ENCODE measurements around the gene PROX1. TPM values are rescaled to one million over a fixed set of nuclear protein-coding genes. Genes with fewer than 3 reads are reported as not detected.

PROX1 gene
- total and polyA plus RNA-seq, 2 of the 8 experiments (the other 6 are each of a cell fraction or from before 2014, with no cell fraction given): 0.30 to 2.0 TPM

DNA sequence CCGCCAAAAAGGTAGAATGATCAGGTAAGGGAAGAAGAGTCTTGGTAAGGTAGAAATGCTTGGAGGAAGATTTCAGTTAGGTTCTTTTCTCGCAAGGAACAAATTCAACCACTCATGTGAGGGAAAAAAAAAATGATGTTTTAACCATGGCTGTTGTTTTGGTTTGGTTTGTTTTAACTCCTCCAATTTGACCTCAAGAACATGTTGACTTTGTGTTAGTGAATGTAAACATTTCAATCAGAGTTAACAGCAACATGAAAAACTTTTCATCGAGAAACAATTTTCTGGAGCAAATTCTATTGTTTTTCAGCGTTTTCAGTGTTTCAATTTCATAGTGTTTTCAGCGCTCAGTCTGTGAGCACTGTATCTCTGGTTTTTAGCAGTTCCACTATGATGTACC lies 49.0 kb upstream of the PROX1 start:
- Histone ChIP-seq H3K23me2 (ENCODE audit: low read depth, low read length) (no peaks in the 10 kb centered on the region), H2AK5ac (ENCODE audit: low read depth, low read length) (no peak overlapping the region), H4K8ac (ENCODE audit: extremely low read depth, insufficient read depth, low read length) (no peak overlapping the region), H2BK12ac (ENCODE audit: low read depth, low read length) (no peak overlapping the region), H3K23ac (ENCODE audit: insufficient read length) (no peak overlapping the region), H4K91ac (replicated peaks; ENCODE audit: insufficient read length, low read length) (no peak overlapping the region), H2BK20ac (ENCODE audit: low read length) (no peak overlapping the region), H3K18ac (ENCODE audit: extremely low read depth, low read length) (no peak overlapping the region), H4K5ac (ENCODE audit: insufficient read length, low read depth, low read length) (no peak overlapping the region), H2BK120ac (replicated peaks; ENCODE audit: low read depth, low read length) (no peak overlapping the region), H3K9ac (replicated peaks in 1 of 4; ENCODE audit: extremely low read depth in 1 of 4, low read depth in 3 of 4, low read length in 3 of 4) (no peak overlapping the region), H3K27me3 (replicated peaks in 1 of 4; ENCODE audit: control insufficient read depth in 3 of 4, extremely low read depth in 1 of 4, insufficient read depth in 3 of 4, low read length in 3 of 4) (no peaks in the 10 kb centered on the region), H3K9me3 (ENCODE audit: insufficient read depth in 2 of 2, low read depth in 1 of 2, low read length in 1 of 2) (peaks cover 0 to 3% of the 10 kb centered on the region in 2 experiments; a peak in 1 of 4 replicates), H3K14ac (ENCODE audit: insufficient read length) (no peak overlapping the region), H4K20me1 (replicated peaks in 1 of 2; ENCODE audit: control insufficient read depth in 1 of 2, insufficient read depth in 2 of 2, low read length in 2 of 2) (no peaks in the 10 kb centered on the region), H3K27ac (ENCODE audit: low read depth, low read length) (no peak overlapping the region), H3K79me2 (ENCODE audit: control insufficient read depth in 1 of 2, insufficient read depth in 2 of 2, low read length in 2 of 2) (no peaks in the 10 kb centered on the region), H3K4me3 (ENCODE audit: extremely low read depth in 1 of 4, insufficient read depth in 2 of 4, low read depth in 3 of 4, low read length in 4 of 4) (no peak overlapping the region), H3K79me1 (ENCODE audit: low read depth, low read length) (no peaks in the 10 kb centered on the region), H3K4ac (replicated peaks; ENCODE audit: insufficient read length, low read depth, low read length) (no peak overlapping the region), H2BK5ac (ENCODE audit: low read depth, low read length) (no peak overlapping the region), H3K4me1 (replicated peaks in 1 of 4; ENCODE audit: control insufficient read depth in 3 of 4, insufficient read depth in 4 of 4, low read length in 3 of 4) (no peaks in the 10 kb centered on the region), H3K56ac (replicated peaks; ENCODE audit: insufficient read length, low read depth, low read length) (no peak overlapping the region), H2BK15ac (ENCODE audit: low read length) (no peak overlapping the region), H3K4me2 (ENCODE audit: insufficient read depth in 1 of 2, low read depth in 2 of 2, low read length in 2 of 2) (no peak overlapping the region), H3K36me3 (ENCODE audit: control insufficient read depth in 2 of 4, insufficient read depth in 4 of 4, low read length in 3 of 4) (no peaks in the 10 kb centered on the region), H2AFZ (ENCODE audit: low read length) (no peak overlapping the region)
- ChIA-PET CTCF (ENCODE audit: partially characterized antibody) (no interaction called here), POLR2A (ENCODE audit: partially characterized antibody) (no interaction called here)
- WGBS, 2 experiments (ENCODE audit: extremely low coverage in 1 of 2, insufficient coverage in 1 of 2, insufficient read length in 1 of 2, insufficient replicate concordance in 2 of 2, low coverage in 1 of 2, low lambda C conversion rate in 2 of 2, missing lambda C conversion rate in 1 of 2): 89% methylated on average over 5 of the region's 5 CpGs; no CpG with 5 or more reads in 1 of the 2 experiments
- DNase-seq (ENCODE audit: low read depth in 1 of 2, low spot score in 2 of 2): no peak
- no peak for FAIRE-seq
- TF ChIP-seq PHF8 (conservative IDR thresholded peaks at IDR 0.05; ENCODE audit: low read depth, low read length) (no peak), TAF7 (optimal IDR thresholded peaks at IDR 0.05; ENCODE audit: borderline replicate concordance, low read depth, low read length) (no peak), POLR2AphosphoS5 (IDR thresholded peaks at IDR 0.05; ENCODE audit: low read depth, low read length) (no peak), POU5F1 (IDR thresholded peaks at IDR 0.05; ENCODE audit: low read depth, low read length) (no peak), SUZ12 (IDR thresholded peaks at IDR 0.05; ENCODE audit: low read length) (no peak), TBP (IDR thresholded peaks at IDR 0.05; ENCODE audit: low read depth, low read length) (no peak), BACH1 (IDR thresholded peaks at IDR 0.05; ENCODE audit: low read length) (no peak), CREB1 (IDR thresholded peaks at IDR 0.05) (no peak), JUND (IDR thresholded peaks at IDR 0.05; ENCODE audit: low read length) (no peak), SP4 (IDR thresholded peaks at IDR 0.05; ENCODE audit: low read length) (no peak)
- TF ChIP-seq, protein P1, sequence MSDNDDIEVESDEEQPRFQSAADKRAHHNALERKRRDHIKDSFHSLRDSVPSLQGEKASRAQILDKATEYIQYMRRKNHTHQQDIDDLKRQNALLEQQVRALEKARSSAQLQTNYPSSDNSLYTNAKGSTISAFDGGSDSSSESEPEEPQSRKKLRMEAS (IDR thresholded peaks at IDR 0.05): no peak
